Adrenal gland (tissue), 5 donors: Measurements from ENCODE around the gene EID2B.

Experiments used
- CTCF ChIP-seq, 6 experiments: fragments of 450-650 bp in 4 of 6; fragments of 200-600 bp in 2 of 6; sonication (generic) in 1 of 6; IDR thresholded peaks; 1 replicate in 5 of 6; 2 replicates in 1 of 6; pipeline versions ENCODE4 v1.5.1 to v1.8.0; 2016 to 2021; ENCODE audit warnings: antibody characterized with exemption in 6 of 6, mild to moderate bottlenecking in 2 of 6, moderate library complexity in 1 of 6
- POLR2A ChIP-seq, 2 donors: fragments of 450-650 bp; IDR thresholded peaks; one replicate each; pipeline ENCODE4 v1.6.1; 2017; ENCODE audit warnings: antibody characterized with exemption in 2 of 2, mild to moderate bottlenecking in 2 of 2, moderate library complexity in 1 of 2
- donor health status: DM: no; HTN: no; CAD: no.

- no peak for TF ChIP-seq POLR2A (IDR thresholded peaks at IDR 0.05)
- no peak for TF ChIP-seq CTCF (IDR thresholded peaks at IDR 0.05)
Measured at GRCh38 chr19:39554701-39555311, 22.2 kb upstream of the EID2B start.
